GM23338 (cell line): ENCODE results near the gene OR8G1. TPM values are rescaled to one million over a fixed set of nuclear protein-coding genes. Genes with fewer than 3 reads are reported as not detected.

ENCODE experiments used
- ATAC-seq: fragments of 200-7000 bp; cut with Tn5 transposase; 3 replicates; pipeline ENCODE4 v1.9.1; 2020
- DNase-seq: peaks from one replicate; pipeline ENCODE4 v3.0.0-alpha.2; 2015; ENCODE audit warnings: low spot score
- H2AFZ ChIP-seq: fragments of 200-600 bp; sonication (generic); 2 replicates; pipeline ENCODE4 v1.8.0; 2016; ENCODE audit warnings: antibody characterized with exemption, mild to moderate bottlenecking, moderate library complexity
- H3F3A ChIP-seq: fragments of 200-600 bp; sonication (generic); replicated peaks from 2 replicates; pipeline ENCODE4 v1.8.0; 2017; ENCODE audit warnings: antibody characterized with exemption, mixed run types, low read depth
- H3K27ac ChIP-seq: fragments of 200-600 bp; sonication (generic); 2 replicates; pipeline ENCODE4 v1.6.1; 2016; ENCODE audit warnings: low read depth
- H3K27me3 ChIP-seq: fragments of 200-600 bp; sonication (generic); 2 replicates; pipeline ENCODE4 v1.8.0; 2016; ENCODE audit warnings: mild to moderate bottlenecking, mixed run types, moderate library complexity; ENCODE audit not compliant: insufficient read depth
- H3K36me3 ChIP-seq: fragments of 200-600 bp; sonication (generic); 2 replicates; pipeline ENCODE4 v1.8.0; 2016; ENCODE audit warnings: mild to moderate bottlenecking; ENCODE audit not compliant: insufficient read depth
- H3K4me1 ChIP-seq: fragments of 200-600 bp; sonication (generic); 2 replicates; pipeline ENCODE4 v1.8.0; 2016; ENCODE audit warnings: mild to moderate bottlenecking, moderate library complexity; ENCODE audit not compliant: insufficient read depth
- H3K4me2 ChIP-seq: fragments of 200-600 bp; sonication (generic); 2 replicates; pipeline ENCODE4 v1.7.1; 2017; ENCODE audit warnings: mixed run types
- H3K4me3 ChIP-seq: fragments of 200-600 bp; sonication (generic); 2 replicates; pipeline ENCODE4 v1.6.1; 2016; ENCODE audit warnings: mixed run types
- H3K79me2 ChIP-seq: fragments of 200-600 bp; sonication (generic); replicated peaks from 2 replicates; pipeline ENCODE4 v1.8.0; 2017; ENCODE audit warnings: mild to moderate bottlenecking; ENCODE audit not compliant: insufficient read depth
- H3K9me2 ChIP-seq: fragments of 200-600 bp; sonication (generic); 2 replicates; pipeline ENCODE4 v1.8.0; 2017; ENCODE audit not compliant: insufficient read depth
- H4K20me1 ChIP-seq: fragments of 200-600 bp; sonication (generic); replicated peaks from 2 replicates; pipeline ENCODE4 v1.8.0; 2017; ENCODE audit warnings: mild to moderate bottlenecking; ENCODE audit not compliant: insufficient read depth
- H3K27ac Mint-ChIP-seq: 2 replicates; pipeline ENCODE4 v1.8.0; 2020; ENCODE audit warnings: inconsistent platforms, mild to moderate bottlenecking, moderate library complexity, mixed read lengths
- H3K27me3 Mint-ChIP-seq: 3 replicates; pipeline ENCODE4 v1.8.0; 2022; ENCODE audit warnings: low read depth, mild to moderate bottlenecking, moderate library complexity, mixed read lengths, inconsistent platforms; ENCODE audit not compliant: insufficient read depth, poor library complexity
- H3K36me3 Mint-ChIP-seq: 3 replicates; pipeline ENCODE4 v1.8.0; 2021; ENCODE audit warnings: low read depth, mild to moderate bottlenecking, inconsistent platforms, moderate library complexity, mixed read lengths
- H3K4me1 Mint-ChIP-seq: 3 replicates; pipeline ENCODE4 v1.8.0; 2020; ENCODE audit warnings: mild to moderate bottlenecking, inconsistent platforms, mixed read lengths
- H3K4me3 Mint-ChIP-seq: 3 replicates; pipeline ENCODE4 v1.8.0; 2021; ENCODE audit warnings: moderate library complexity, mild to moderate bottlenecking, inconsistent platforms, mixed read lengths
- H3K9me3 Mint-ChIP-seq: 3 replicates; pipeline ENCODE4 v1.8.0; 2020; ENCODE audit warnings: moderate library complexity, mild to moderate bottlenecking, inconsistent platforms, mixed read lengths
- CREB1 ChIP-seq: fragments of 250-450 bp; sonication (Bioruptor Pico); IDR thresholded peaks from 2 replicates; pipeline ENCODE4 v1.5.0; 2020; ENCODE audit warnings: low read depth, mild to moderate bottlenecking, moderate library complexity
- CTCF ChIP-seq, 2 experiments: fragments of 200-600 bp in 1 of 2; sonication (generic) in 1 of 2; conservative IDR thresholded peaks; 2 replicates each; pipeline versions ENCODE4 v1.5.1 to v1.6.1; 2016 to 2017; ENCODE audit warnings: antibody characterized with exemption in 2 of 2, low read depth in 2 of 2, mild to moderate bottlenecking in 2 of 2, moderate library complexity in 1 of 2
- ETS1 ChIP-seq: IDR thresholded peaks from 2 replicates; pipeline ENCODE4 v1.6.1; 2016; ENCODE audit warnings: antibody characterized with exemption
- EZH2 ChIP-seq: fragments of 200-600 bp; sonication (generic); IDR thresholded peaks from one replicate; pipeline ENCODE4 v1.8.0; 2017; ENCODE audit warnings: antibody characterized with exemption, mild to moderate bottlenecking, low read depth; ENCODE audit not compliant: unreplicated experiment
- EZH2phosphoT487 ChIP-seq: fragments of 200-600 bp; sonication (generic); IDR thresholded peaks from one replicate; pipeline ENCODE4 v1.8.1; 2018; ENCODE audit warnings: antibody characterized with exemption; ENCODE audit not compliant: unreplicated experiment
- JUNB ChIP-seq: IDR thresholded peaks from one replicate; pipeline ENCODE4 v1.6.1; 2016; ENCODE audit warnings: antibody characterized with exemption; ENCODE audit not compliant: unreplicated experiment
- NANOG ChIP-seq: IDR thresholded peaks from 2 replicates; pipeline ENCODE4 v1.6.1; 2016; ENCODE audit warnings: antibody characterized with exemption, borderline replicate concordance
- POLR2AphosphoS5 ChIP-seq: IDR thresholded peaks from 2 replicates; pipeline ENCODE4 v1.6.1; 2016; ENCODE audit warnings: antibody characterized with exemption, low read depth
- REST ChIP-seq: IDR thresholded peaks from one replicate; pipeline ENCODE4 v1.6.1; 2018; ENCODE audit warnings: antibody characterized with exemption; ENCODE audit not compliant: unreplicated experiment
- STAT1 ChIP-seq: IDR thresholded peaks from one replicate; pipeline ENCODE4 v1.6.1; 2016; ENCODE audit warnings: antibody characterized with exemption; ENCODE audit not compliant: unreplicated experiment
- ZNF114 ChIP-seq: fragments of 250-450 bp; sonication (Bioruptor Pico); IDR thresholded peaks from 2 replicates; pipeline ENCODE4 v1.5.0; 2020; ENCODE audit warnings: mild to moderate bottlenecking, moderate library complexity
- ZNF331 ChIP-seq: fragments of 250-450 bp; sonication (Bioruptor Pico); IDR thresholded peaks from 2 replicates; pipeline ENCODE4 v1.5.0; 2020; ENCODE audit warnings: low read depth, mild to moderate bottlenecking, moderate library complexity
- ZNF462 ChIP-seq: fragments of 250-450 bp; sonication (Bioruptor Pico); IDR thresholded peaks from 2 replicates; pipeline ENCODE4 v1.5.0; 2020; ENCODE audit warnings: mild to moderate bottlenecking, moderate library complexity
- polyA plus RNA-seq: library from polyadenylated mRNA; unstranded; fragments of >200 nt; fragmentation: Nextera tagmentation; extraction: Ambion mirVana; gene quantifications from 2 replicates; pipeline ENCODE4 v1.2.1, GENCODE V29; 2016
- total RNA-seq: library from RNA; depleted of rRNA; stranded (reverse); fragments of >200 nt; shearing (Covaris generic); gene quantifications from 2 replicates; pipeline ENCODE4 v1.2.3, GENCODE V29; 2014

OR8G1 gene
- total and polyA plus RNA-seq, 2 experiments from 2014 or later = not detected

DNA sequence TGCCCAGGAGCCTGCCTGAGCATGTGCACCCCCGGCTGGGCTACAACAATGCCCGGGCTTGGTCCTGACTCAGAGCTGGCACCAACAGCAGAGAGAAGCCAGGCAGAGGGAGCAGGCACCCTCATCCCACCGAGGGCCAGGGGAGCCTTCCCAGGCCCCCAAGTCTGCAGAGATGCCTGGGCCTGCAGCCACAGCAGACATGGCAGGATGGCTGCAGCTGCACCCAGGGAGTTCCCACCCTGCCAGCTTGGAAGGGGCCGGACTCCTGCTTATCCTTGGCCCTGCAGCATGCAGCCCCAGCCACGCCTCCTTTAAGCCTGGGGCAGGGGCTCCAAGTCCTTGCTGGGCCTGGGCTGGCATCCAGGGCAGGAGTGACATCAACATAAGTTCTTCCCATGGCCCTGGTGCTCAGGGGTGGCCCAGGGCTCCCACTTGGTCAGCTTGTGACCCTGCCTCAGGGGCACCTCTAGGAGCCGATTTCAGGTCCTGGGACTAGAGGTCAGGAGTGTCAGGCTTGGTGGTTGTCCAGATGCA lies 31.0 kb upstream of the OR8G1 start:
- no peaks in the 10 kb centered on the region for H3K27me3 Mint-ChIP-seq
- ATAC-seq (no peak), DNase-seq (no peak)
- no peak overlapping the region for H2AFZ ChIP-seq
- H3K36me3 ChIP-seq = no peaks in the 10 kb centered on the region
- H4K20me1 ChIP-seq = no peaks in the 10 kb centered on the region
- no peak overlapping the region for H3K4me3 Mint-ChIP-seq
- no peaks in the 10 kb centered on the region for H3K9me2 ChIP-seq
- no peak overlapping the region for H3K4me2 ChIP-seq
- no peaks in the 10 kb centered on the region for H3K4me1 Mint-ChIP-seq
- no peaks in the 10 kb centered on the region for H3F3A ChIP-seq
- H3K4me1 ChIP-seq = no peaks in the 10 kb centered on the region
- no peak overlapping the region for H3K27ac ChIP-seq
- TF ChIP-seq ZNF462 (CRISPR knock-in tag) (no peak), CREB1 (CRISPR knock-in tag) (no peak), ZNF331 (CRISPR knock-in tag) (no peak), ETS1 (no peak), REST (no peak), CTCF (conservative IDR thresholded peaks at IDR 0.05; ENCODE audit: low read depth in 2 of 2) (no peak), EZH2phosphoT487 (no peak), POLR2AphosphoS5 (no peak), STAT1 (no peak), EZH2 (no peak), NANOG (no peak), JUNB (no peak), ZNF114 (no peak)
- H3K4me3 ChIP-seq = no peak overlapping the region
- no peaks in the 10 kb centered on the region for H3K36me3 Mint-ChIP-seq
- H3K27ac Mint-ChIP-seq = no peak overlapping the region
- no peaks in the 10 kb centered on the region for H3K27me3 ChIP-seq
- no peaks in the 10 kb centered on the region for H3K9me3 Mint-ChIP-seq
- no peaks in the 10 kb centered on the region for H3K79me2 ChIP-seq
